HEK293T (cell line): ENCODE data around the gene MSH2.

Experiments used
- BHLHE40 ChIP-seq: fragments of 450-650 bp; IDR thresholded peaks from 2 replicates; pipeline ENCODE4 v1.6.1; 2016; ENCODE audit warnings: mild to moderate bottlenecking, moderate library complexity, borderline replicate concordance
- FOXM1 ChIP-seq: fragments of 450-650 bp; IDR thresholded peaks from 2 replicates; pipeline ENCODE4 v1.6.1; 2017; ENCODE audit warnings: mild to moderate bottlenecking, borderline replicate concordance
- HDGF ChIP-seq: fragments of 450-650 bp; IDR thresholded peaks from 2 replicates; pipeline ENCODE4 v1.6.1; 2017; ENCODE audit warnings: antibody characterized with exemption, borderline replicate concordance
- TF ChIP-seq, protein P1 (sequence below): fragments of 450-650 bp; IDR thresholded peaks from 2 replicates; pipeline ENCODE4 v1.6.1; 2016

DNA sequence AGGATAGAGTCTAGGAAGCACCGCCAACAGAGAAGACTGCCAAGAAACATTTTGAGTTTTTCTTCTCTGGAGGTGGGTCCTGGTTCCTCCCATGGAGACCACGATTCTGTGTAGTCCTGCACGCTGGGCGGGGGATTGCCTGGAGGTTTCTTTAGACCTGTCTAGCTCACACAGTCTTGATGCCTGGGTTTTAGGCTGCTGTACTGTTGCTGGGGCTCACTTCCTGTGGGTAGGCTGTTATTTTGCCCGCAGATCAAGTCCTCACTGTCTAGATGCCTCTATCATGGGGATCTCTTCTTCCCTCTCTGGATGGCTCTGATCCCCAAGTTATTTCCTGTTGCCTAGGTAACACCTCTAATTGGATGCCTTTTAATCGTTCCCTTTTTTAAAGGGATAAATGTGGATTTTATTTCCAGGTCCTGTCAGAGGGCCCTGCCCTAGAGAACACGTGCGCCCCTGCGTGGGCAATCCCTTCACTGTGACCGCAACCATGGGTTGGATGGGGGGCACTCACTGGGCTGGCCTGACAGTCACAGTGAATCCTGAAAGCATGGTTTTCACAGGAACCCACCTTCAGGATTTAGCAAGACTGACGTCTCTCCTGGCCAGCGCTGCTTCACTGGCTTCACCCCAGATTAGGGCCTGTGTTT is 115.7 kb downstream of the MSH2 start:
- TF ChIP-seq HDGF (no peak), BHLHE40 (no peak), FOXM1 (no peak)
- TF ChIP-seq, protein P1, sequence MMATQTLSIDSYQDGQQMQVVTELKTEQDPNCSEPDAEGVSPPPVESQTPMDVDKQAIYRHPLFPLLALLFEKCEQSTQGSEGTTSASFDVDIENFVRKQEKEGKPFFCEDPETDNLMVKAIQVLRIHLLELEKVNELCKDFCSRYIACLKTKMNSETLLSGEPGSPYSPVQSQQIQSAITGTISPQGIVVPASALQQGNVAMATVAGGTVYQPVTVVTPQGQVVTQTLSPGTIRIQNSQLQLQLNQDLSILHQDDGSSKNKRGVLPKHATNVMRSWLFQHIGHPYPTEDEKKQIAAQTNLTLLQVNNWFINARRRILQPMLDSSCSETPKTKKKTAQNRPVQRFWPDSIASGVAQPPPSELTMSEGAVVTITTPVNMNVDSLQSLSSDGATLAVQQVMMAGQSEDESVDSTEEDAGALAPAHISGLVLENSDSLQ: no peak
